ENCODE measurements around the gene KNOP1.
A peak's percentile ranks its signal among the peaks of the same experiment; 100 is the strongest.
"Not testable (repeated sequence)": the region's sequence is repeated elsewhere in the genome, so short reads cannot be mapped to it uniquely, and the experiment has no call there.

The KNOP1 gene

DNA sequence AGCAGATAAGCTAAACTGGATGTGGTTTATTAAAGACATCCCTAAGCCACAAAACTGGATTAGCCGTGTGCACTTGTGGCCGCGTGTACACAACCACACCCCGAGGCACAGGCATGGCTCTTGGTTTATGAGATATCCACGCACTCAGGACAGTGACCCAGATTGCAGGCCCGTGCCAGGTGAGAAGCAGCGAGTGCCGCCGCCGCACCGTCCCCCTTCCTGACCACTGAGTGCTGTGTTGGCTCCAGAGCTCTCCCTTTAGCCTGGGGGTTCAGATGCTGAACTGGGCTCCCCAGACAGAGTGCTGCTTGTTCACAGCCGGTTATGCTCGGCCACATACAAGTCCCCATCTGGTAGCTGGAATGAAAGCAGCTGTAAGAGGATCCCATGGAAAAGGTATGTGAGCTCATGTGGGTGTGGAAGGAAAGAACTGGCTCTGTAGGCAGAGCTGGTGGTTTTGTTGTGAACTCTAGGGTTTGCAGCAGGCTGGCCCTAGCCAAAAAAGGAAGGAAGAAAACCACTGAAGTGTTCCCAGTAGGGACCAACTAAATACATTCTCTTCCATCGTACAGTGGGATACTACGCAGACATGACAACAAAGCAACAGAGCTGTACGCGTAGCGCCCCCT lies 29.5 kb downstream of the KNOP1 start:
- no peak for DNase-seq

DNA sequence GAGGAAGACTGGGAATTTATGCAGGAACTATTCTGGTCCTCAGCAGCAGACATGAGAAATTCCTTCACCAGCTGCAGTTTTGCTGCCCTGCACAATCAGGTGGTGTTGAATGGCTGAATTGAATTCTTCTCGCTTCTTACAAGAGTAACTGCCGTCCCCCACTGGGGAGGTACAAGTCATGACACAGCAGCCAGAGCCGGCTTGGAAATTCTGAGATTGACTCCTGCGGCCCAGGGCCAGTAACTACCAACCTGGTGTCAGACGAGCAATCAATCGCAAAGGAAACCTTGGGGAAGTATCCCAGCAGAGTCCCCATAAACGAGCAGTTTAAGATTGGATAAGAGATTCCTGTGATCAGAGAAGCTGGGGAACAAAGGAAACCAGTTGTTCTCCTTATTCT lies 30.7 kb downstream of the KNOP1 start:
- DNase-seq, result no peak

DNA sequence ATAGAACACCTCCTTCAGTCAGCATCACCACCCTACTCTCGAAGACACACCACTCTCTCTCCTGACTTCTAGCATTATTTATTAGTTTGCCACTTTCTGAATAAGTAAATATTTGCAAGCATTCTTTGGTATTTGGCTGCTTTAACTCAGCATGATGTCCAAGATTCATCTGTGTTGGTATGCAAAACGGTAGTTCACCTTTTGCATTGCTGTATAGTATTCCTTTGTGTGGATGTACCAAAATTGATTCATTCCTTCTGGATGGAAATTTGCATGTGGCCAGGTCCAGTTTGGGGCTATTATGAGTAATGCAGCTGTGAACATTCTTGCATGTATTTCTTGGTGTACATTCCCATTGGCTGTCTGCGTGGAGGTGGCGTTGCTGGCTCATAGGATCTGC lies 32.9 kb downstream of the KNOP1 start:
- DNase-seq, result no peak

DNA sequence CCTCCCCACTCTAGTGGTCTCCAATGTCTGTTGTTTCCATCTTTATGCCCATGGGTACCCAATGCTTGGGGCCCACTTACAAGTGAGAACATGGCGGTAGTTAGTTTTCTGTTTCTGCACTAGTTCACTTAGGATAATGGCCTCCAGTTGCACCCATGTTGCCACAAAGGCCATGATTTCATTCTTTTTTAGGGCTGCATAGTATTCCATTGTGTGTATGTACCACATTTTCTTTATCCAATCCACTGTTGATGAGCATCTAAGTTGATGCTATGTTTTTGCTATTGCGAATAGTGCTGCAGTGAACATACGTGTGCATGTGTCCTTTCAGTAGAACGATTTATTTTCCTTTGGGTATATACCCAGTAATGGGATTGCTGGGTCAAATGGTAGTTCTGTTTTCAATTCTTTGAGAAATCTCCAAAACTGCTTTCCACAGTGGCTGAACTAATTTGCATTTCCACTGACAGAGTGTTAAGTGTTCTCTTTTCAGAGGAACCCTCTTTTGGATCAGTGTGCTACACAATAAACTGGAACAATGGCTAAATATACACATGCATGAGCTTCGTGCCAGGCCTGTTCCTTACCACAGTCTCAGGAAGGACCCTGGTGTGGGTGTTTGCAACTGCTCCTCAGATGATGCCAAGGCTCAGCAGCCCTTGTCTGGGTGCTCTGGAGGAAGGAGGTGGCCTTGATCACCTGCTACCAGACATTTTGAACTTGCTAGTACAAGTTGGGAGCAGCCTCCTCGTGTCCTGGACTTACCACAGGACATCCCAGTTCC lies 34.4 kb downstream of the KNOP1 start:
- DNase-seq, result peak in 1 of 56 donors; percentile 8

DNA sequence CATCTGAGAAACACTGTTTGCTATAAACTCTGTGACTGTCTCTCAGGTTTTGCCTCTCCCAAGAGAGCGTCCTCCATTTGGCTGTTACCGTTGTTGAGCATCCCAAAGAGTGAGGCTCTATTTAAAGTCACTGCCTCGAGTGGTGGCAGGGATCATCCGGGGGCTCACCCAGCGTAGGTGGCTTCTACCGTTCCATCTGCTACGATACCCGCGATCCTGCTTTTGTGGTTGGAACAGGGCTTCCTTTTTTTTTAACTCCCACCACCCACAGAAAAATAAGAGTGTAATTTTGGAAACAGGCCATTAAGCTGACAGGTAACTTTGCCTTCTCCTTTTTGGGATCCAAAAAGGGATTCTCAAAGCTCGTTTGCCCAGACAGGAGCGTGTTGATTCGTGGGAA lies 36.4 kb downstream of the KNOP1 start:
- DNase-seq, result peak in 1 of 56 donors; percentile 16

DNA sequence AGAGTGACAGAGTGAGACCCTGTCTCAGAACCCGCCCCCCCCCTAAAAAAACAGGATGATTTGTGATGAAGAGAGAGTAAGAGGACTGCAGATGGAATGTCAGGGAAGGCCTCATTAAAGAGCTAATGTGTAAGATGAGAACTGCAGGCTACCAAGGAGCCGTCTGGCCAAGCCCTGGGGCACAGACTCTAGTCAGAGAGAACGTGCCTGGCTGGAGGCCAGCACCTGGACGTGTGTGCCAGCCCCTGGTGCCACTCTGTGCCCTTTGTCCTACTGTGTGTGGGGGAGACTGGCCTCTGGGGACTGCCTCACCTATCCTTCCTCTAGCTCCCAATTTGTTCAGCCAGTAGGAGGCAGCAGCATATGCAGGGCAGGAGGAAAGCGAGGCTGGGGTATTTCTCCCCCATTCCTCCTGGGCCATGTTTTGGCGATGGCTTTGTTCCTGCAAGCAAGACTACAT lies 37.1 kb downstream of the KNOP1 start:
- peak in 3 of 56 donors; percentile 8 to 31 (median 11) for DNase-seq

DNA sequence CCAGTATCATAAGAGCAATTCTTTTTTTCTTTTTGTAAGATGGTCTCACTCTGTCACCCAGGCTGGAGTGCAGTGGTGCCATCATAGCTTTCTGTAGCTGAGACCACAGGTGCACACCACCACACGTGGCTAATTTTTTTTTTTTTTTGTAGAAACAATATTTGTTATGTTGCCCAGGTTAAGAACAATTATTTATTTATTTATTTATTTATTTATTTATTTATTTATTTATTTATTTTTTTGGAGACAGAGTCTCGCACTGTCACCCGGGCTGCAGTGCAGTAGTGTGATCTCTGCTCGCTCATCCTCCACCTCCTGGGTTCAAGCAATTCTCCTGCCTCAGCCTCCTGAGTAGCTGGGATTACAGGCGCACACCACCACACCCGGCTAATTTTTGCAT lies 38.7 kb downstream of the KNOP1 start:
- DNase-seq, result not testable (repeated sequence)

DNA sequence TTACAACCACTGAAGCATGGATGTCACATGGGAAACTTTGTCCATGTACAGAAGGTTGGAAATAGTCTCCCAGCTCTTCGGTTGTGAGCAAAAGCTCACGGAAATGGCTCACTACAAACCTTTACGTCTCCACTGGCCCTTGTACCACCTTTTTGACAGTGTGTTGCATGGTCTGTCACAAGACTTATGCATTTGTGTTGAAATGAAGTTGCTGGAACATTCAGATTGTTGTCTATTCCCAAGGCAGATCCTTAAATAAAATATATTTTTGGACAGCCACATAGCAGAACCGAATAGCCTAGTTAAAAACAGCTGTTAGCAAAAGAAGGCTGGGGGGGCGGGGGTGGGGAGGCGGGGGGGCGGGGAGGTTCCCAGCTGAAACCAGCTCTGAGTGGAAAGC lies 39.2 kb downstream of the KNOP1 start:
- peak in 2 of 56 donors; percentile 15 to 22 for DNase-seq

DNA sequence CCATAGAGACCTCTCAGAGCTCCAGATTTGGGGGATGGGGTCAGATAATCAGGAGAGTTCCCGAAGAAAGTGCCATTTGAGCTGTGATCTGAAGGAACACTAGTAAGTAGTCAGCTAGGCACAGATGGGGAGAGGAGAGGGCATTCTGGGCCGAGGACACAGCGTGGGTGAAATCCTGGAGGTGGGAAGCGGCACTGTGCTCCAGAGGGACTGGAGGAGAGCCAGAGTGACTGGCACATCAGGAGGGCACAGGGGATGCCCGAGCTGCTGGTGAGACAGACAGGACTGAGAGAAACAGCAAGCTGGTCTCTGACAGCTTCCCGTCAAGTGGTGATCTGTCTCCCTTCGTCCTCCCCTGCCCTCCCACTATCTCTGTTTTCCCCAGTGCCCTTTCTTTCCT lies 40.6 kb downstream of the KNOP1 start:
- DNase-seq, result peak in 3 of 56 donors; percentile 7 to 9 (median 8)

DNA sequence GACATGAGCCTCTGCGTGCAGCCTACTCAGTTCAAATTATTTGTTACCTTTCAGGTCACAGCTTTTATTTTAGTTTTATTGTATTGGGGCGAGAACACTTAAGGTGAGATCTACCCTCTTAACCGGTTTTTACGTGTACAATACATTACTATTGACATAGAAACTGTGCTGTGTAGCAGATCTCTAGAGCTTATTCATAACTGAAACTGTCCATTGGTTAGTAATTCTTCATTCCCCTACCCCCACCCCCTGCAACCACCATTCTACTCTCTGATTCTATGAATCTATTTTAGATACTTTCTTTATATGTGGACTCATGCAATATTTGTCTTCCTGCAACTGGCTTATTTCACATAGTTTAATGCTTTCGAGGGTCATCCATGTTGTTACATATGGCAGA lies 43.5 kb downstream of the KNOP1 start:
- no peak for DNase-seq

DNA sequence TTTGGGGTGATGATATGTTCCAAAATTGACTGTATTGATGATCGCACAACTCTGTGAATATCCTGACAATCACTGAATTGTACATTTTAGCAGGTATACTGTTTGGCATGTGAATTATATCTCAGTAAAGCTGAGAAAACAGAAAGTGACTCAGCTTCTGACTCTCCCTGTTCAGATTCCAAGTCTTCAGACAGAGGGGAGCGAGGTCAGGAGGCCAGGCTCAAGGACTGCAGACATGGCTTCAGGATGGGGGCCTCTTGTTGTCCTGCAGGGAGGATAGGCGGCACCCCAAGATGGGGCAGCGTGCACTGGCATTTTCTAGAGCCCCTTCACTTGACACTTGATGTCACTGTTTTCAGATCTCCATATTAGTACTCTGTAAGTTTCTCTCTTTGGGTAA lies 45.6 kb downstream of the KNOP1 start:
- DNase-seq, result no peak

DNA sequence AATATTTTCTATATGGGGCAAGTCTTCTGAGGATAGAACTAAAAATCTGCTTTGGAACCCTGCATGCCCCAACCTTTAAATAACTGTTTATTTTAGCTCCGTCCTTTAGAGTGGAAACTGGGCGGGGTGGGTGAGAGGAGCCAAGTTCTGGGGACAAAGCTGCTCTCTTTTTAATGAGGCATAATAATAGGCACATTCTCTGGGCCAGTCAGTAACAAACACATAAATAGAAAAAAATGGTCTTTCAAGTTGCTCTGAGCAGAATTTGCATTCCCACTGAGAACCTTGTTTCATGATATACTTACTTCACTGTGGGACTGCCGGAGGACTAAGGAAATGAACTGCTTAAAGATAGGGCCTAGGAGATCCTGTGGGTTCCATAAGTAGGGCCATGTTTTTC lies 51.5 kb downstream of the KNOP1 start:
- DNase-seq, result peak in 41 of 56 donors; percentile 9 to 79 (median 40)

DNA sequence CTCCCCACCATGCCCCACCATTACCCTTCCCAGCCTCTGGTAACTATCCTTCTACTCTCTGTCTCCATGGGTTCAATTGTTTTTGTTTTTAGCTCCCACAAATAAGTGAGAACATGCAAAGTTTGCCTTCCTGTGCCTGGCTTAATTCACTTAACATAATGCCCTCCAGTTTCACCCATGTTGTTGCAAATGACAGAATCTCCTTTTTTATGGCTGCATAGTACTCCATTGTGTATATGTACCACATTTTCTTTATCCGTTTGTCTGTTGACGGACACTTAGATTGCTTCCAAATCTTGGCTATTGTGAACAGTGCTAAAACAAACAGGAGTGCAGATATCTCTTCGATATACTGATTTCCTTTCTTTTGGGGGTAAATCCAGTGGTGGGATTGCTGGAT lies 52.7 kb downstream of the KNOP1 start:
- not testable (repeated sequence) for DNase-seq

DNA sequence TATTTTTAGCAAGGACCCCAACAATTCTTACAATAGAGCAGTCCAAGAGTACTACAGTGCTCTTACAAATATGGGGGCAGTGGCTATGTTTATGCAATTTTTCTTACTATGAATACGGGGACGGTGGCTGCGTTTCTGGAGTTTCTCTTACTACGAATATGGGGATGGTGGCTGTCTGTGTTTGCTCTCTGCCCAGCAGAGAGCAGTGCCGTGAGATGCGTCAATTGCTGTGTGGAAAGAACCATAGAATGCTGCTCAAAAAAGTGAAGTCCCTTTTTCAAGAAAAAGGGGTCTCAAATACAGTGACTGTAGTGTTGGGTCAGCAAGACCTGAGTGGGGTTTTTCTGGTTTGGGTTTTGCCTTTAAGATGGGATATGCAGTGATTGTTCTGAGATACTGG lies 53.9 kb downstream of the KNOP1 start:
- peak in 1 of 56 donors; percentile 34 for DNase-seq

DNA sequence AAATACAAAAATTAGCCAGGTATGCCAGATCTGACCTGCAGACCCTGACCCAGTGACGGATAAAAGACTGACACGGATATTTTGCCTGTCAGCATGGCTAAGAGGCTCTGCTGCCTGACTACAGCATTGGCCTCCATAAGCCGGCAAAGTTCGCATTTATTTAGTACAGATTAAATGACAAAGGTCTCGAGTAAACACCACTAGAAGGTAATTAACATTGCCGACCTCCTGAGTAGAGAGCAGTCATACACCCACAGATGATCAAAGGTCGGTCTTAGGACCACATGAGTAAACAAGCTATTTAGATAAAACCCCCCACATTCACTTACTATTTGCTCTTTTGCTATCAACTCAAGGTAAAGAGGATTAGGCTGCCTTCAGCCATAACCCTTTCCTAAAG lies 55.7 kb downstream of the KNOP1 start:
- DNase-seq, result no peak

DNA sequence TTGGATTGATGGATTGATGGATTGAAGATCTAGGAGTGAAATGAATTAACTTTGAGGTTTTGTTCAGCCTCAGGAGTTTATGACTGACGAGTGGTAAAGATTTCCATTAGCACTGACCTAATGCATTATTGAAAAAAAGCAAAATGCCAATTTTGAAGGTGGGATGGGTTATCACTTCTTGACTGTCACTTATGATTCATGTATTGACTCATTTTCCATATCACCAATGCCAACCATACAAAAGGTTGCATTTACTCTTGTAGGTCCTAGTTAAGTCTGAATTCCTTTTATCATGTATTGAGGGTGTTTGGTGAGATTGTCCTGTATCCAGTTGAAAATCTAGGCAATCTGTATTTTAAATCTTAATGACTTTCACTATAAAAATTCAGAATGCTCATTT lies 57.6 kb downstream of the KNOP1 start:
- DNase-seq, result no peak

DNA sequence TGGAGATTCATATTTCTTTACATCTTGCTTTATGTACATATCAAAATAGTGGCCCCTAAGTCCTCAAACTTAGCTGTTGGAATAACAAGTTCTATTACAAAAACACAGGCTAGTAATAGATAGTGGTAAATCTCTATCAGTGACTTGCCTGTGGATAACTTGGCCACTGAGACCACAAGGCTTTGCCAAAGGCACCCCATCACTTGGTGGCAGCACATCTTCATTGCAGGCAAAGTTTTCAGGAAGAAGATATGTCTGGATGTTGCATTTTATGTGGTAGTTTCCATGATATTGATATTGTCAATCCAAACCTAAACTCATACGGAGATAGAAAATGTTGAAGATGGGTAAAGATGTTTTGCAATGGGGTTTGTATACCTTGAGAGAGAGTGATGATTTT lies 58.5 kb downstream of the KNOP1 start:
- DNase-seq, result peak in 11 of 56 donors; percentile 5 to 62 (median 17)

DNA sequence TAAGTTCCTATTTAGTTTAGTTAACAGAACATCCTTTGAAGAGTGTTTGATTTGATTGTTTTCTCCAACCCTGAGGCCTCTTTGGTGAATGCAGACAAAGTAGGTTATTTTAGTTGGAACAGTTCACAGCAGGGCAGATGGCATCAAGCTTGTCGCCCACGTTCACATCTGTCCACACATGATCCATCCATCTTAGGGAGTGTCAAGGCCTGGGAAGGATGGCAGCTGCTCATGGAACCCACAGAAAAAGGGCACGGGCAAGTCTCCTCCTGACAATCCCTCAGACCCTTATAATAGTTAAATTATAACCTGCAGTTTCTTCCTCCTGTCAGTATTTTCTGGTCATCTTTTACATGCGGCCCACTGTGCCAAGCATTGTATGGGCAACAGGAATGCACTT lies 60.2 kb downstream of the KNOP1 start:
- no peak for DNase-seq

DNA sequence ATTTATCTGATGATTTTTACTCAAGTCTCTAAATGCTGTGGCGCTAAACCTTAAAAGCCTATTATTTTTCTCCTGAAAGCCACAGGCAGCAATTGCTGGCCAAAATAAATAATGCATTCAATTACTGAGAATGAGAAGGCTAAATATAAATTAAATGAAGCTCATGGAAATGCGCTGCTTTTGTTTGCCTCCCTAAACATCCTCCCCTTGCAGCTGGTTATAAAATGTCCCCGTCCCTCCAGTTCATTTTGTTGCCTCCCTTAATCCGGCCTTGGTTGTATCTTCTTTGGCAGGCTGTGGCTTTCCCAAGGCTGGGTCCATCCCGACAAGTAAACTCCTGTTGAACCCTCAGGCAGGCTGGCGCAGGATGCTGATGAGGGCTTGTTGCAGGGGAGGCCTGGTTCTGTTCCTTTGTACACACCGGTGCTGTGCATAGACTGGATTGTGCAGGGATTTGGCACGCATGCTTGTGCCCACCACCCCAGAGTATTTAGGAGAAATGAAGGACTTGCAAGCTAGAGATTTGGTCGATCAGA lies 62.7 kb downstream of the KNOP1 start:
- peak in 3 of 56 donors; percentile 10 to 17 (median 15) for DNase-seq

DNA sequence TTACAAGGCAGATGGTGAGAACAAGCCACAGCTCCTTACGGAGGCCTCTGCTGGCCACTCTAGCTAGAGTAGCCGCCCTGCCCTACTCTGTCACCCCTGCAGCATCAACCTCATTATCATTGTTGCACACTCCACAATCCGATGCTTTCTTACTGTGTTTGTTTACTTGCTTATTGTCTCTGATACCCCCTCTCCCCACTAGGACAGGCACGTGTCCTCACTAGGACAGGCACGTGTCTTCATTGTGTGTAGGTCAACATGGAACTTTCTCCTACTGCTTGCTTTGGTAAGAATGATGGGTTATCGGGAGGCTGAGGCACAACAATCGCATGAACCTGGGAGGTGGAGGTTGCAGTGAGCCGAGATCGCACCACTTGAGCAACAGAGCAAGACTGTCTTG lies 63.9 kb downstream of the KNOP1 start:
- DNase-seq, result peak in 2 of 56 donors; percentile 16 to 18
